Activated CD4-positive, alpha-beta memory T cell treated with anti-CD3 and anti-CD28 coated beads for 36 hours (primary cell): ENCODE data around the gene DNPEP. TPM values are rescaled to one million over a fixed set of nuclear protein-coding genes. Genes with fewer than 3 reads are reported as not detected.
A peak's percentile ranks its signal among the peaks of the same experiment; 100 is the strongest.

Experiments
- CTCF ChIA-PET: fragments of 350-600 bp; sonication (Branson Sonifier 250); formaldehyde crosslinking; loops from one replicate; lab custom pipeline; 2021; ENCODE audit warnings: antibody characterized with exemption, inconsistent platforms; lab: Charles Lee
- POLR2A ChIA-PET: fragments of 350-600 bp; sonication (Branson Sonifier 250); formaldehyde crosslinking; loops from one replicate; lab custom pipeline; 2021; ENCODE audit warnings: antibody characterized with exemption; lab: Charles Lee
- DNase-seq: peaks from one replicate; pipeline ENCODE4 v3.0.0-alpha.2; 2020
- H3K27ac Mint-ChIP-seq: one replicate; pipeline ENCODE4 v1.8.0; 2021; ENCODE audit warnings: mixed read lengths
- H3K27me3 Mint-ChIP-seq: one replicate; pipeline ENCODE4 v1.8.0; 2021; ENCODE audit warnings: mixed read lengths
- H3K36me3 Mint-ChIP-seq: one replicate; pipeline ENCODE4 v1.8.0; 2021; ENCODE audit warnings: mixed read lengths
- H3K4me1 Mint-ChIP-seq: one replicate; pipeline ENCODE4 v1.8.0; 2021; ENCODE audit warnings: low read depth, mixed read lengths
- H3K4me3 Mint-ChIP-seq: one replicate; pipeline ENCODE4 v1.8.0; 2021; ENCODE audit warnings: mild to moderate bottlenecking, mixed read lengths
- H3K9me3 Mint-ChIP-seq: one replicate; pipeline ENCODE4 v1.8.0; 2021; ENCODE audit warnings: mixed read lengths
- intact Hi-C: fragments of 100-400 bp; cut with micrococcal nuclease; formaldehyde crosslinking; loops from one replicate; pipeline ENCODE4 v1.15.1; 2023
- total RNA-seq, 2 experiments: library from RNA; stranded (reverse); gene quantifications; one replicate each; pipeline ENCODE4 v1.2.3, GENCODE V29; 2021

Gene DNPEP
- 10 to 100 TPM; 71.6 to 74.2 TPM for total RNA-seq

GRCh38 chr2:219387306-219388120 is at the start of gene DNPEP:
DNPEP (minus strand) TSS chr2:219387912; CDS start chr2:219387794, 118 bp downstream.
- Mint-ChIP-seq H3K4me3 (peak within 1 kb of the TSS; percentile 94), H3K4me1 (peaks cover 16% of the 10 kb centered on the region), H3K9me3 (no peaks in the 10 kb centered on the region), H3K27me3 (no peaks in the 10 kb centered on the region), H3K36me3 (peaks cover 25% of the 10 kb centered on the region), H3K27ac (peak within 1 kb of the TSS; percentile 91)
- DNase-seq: peak; percentile 96
- intact Hi-C loops: loop anchor here (1.0 to 5.0 kb wide), 12 partner anchors 108 to 980 kb away; partner anchors contain the start of genes ANKZF1, ATG9A, CHPF and DNAJB2
- POLR2A ChIA-PET: interaction anchor here (0.6 to 1.9 kb wide), 10 partner anchors 9 to 490 kb away, joined by 3 to 6 read pairs (median 4); partner anchors contain the start of genes CHPF, CNPPD1, DNAJB2 and GMPPA
- CTCF ChIA-PET: interaction anchor here (0.7 to 3.0 kb wide), 8 partner anchors 15 to 231 kb away, joined by 3 to 18 read pairs (median 4); partner anchors contain the start of gene DNAJB2

GRCh38 chr2:219437141-219437540 is 49.4 kb upstream of the DNPEP start:
- Mint-ChIP-seq H3K27me3 (peaks cover 39% of the 10 kb centered on the region), H3K9me3 (no peaks in the 10 kb centered on the region), H3K4me3 (no peak overlapping the region), H3K27ac (no peak overlapping the region), H3K4me1 (peaks cover 8% of the 10 kb centered on the region), H3K36me3 (no peaks in the 10 kb centered on the region)
- POLR2A ChIA-PET: no interaction called here
- intact Hi-C loops: no loop called here
- no peak for DNase-seq
- CTCF ChIA-PET: no interaction called here

GRCh38 chr2:219436491-219436890 is 48.8 kb upstream of the DNPEP start:
- Mint-ChIP-seq H3K27me3 (peaks cover 39% of the 10 kb centered on the region), H3K9me3 (no peaks in the 10 kb centered on the region), H3K4me3 (no peak overlapping the region), H3K27ac (no peak overlapping the region), H3K4me1 (peaks cover 8% of the 10 kb centered on the region), H3K36me3 (no peaks in the 10 kb centered on the region)
- intact Hi-C loops: no loop called here
- no peak for DNase-seq
- ChIA-PET POLR2A (no interaction called here), CTCF (no interaction called here)

GRCh38 chr2:219435701-219436100 is 48.0 kb upstream of the DNPEP start:
- intact Hi-C loops: loop anchor here (2.0 kb wide), 1 partner anchor 33 kb away; no protein-coding TSS in a partner anchor
- H3K4me3 Mint-ChIP-seq: no peak overlapping the region
- no peak overlapping the region for H3K27ac Mint-ChIP-seq
- ChIA-PET CTCF (no interaction called here), POLR2A (no interaction called here)
- H3K36me3 Mint-ChIP-seq: no peaks in the 10 kb centered on the region
- H3K9me3 Mint-ChIP-seq: no peaks in the 10 kb centered on the region
- H3K4me1 Mint-ChIP-seq: no peaks in the 10 kb centered on the region
- no peak for DNase-seq
- H3K27me3 Mint-ChIP-seq: peaks cover 32% of the 10 kb centered on the region

GRCh38 chr2:219434718-219435525 is 47.2 kb upstream of the DNPEP start, which contains the start of gene SPEG:
SPEG (plus strand) TSS chr2:219434843; CDS start chr2:219434978, 135 bp downstream.
- ChIA-PET CTCF (interaction anchor here (1.8 kb wide), 1 partner anchor 32 kb away, joined by 8 read pairs; no protein-coding TSS in a partner anchor), POLR2A (no interaction called here)
- intact Hi-C loops: loop anchor here (2.0 kb wide), 1 partner anchor 32 kb away; no protein-coding TSS in a partner anchor

GRCh38 chr2:219434468-219434717 is 46.7 kb upstream of the DNPEP start:
- Mint-ChIP-seq H3K36me3 (no peaks in the 10 kb centered on the region), H3K27ac (no peak overlapping the region), H3K4me3 (no peak overlapping the region), H3K27me3 (peaks cover 25% of the 10 kb centered on the region), H3K9me3 (no peaks in the 10 kb centered on the region), H3K4me1 (no peaks in the 10 kb centered on the region)
- intact Hi-C loops: loop anchor here (2.0 kb wide), 1 partner anchor 32 kb away; no protein-coding TSS in a partner anchor
- ChIA-PET POLR2A (no interaction called here), CTCF (interaction anchor here (1.0 to 1.8 kb wide), 5 partner anchors 8 to 99 kb away, joined by 3 to 8 read pairs (median 4); no protein-coding TSS in a partner anchor)
- no peak for DNase-seq

More at GRCh38 chr2:219434718-219435525, 47.2 kb upstream of the DNPEP start, which contains the start of gene SPEG:
- H3K27ac Mint-ChIP-seq: no peak within 1 kb of the TSS
- H3K27me3 Mint-ChIP-seq: peaks cover 28% of the 10 kb centered on the region
- H3K36me3 Mint-ChIP-seq: no peaks in the 10 kb centered on the region
- no peak for DNase-seq
- no peaks in the 10 kb centered on the region for H3K4me1 Mint-ChIP-seq
- no peak within 1 kb of the TSS for H3K4me3 Mint-ChIP-seq
- no peaks in the 10 kb centered on the region for H3K9me3 Mint-ChIP-seq

GRCh38 chr2:219433666-219434467 is 46.2 kb upstream of the DNPEP start:
- H3K36me3 Mint-ChIP-seq: no peaks in the 10 kb centered on the region
- intact Hi-C loops: loop anchor here (2.0 kb wide), 1 partner anchor 31 kb away; no protein-coding TSS in a partner anchor
- no peak overlapping the region for H3K27ac Mint-ChIP-seq
- no peaks in the 10 kb centered on the region for H3K4me1 Mint-ChIP-seq
- H3K27me3 Mint-ChIP-seq: peaks cover 25% of the 10 kb centered on the region
- no peak overlapping the region for H3K4me3 Mint-ChIP-seq
- ChIA-PET POLR2A (no interaction called here), CTCF (interaction anchor here (0.9 to 1.8 kb wide), 7 partner anchors 8 to 100 kb away, joined by 3 to 8 read pairs (median 4); no protein-coding TSS in a partner anchor)
- no peaks in the 10 kb centered on the region for H3K9me3 Mint-ChIP-seq
- DNase-seq: peak; percentile 55

GRCh38 chr2:219430633-219431615 is 43.2 kb upstream of the DNPEP start:
- Mint-ChIP-seq H3K9me3 (no peaks in the 10 kb centered on the region), H3K27me3 (peaks cover 22% of the 10 kb centered on the region), H3K4me3 (no peak overlapping the region), H3K36me3 (no peaks in the 10 kb centered on the region), H3K4me1 (no peaks in the 10 kb centered on the region), H3K27ac (no peak overlapping the region)
- no peak for DNase-seq
- ChIA-PET CTCF (interaction anchor here (0.7 to 1.4 kb wide), 3 partner anchors 12 to 99 kb away, joined by 3 to 4 read pairs (median 3); no protein-coding TSS in a partner anchor), POLR2A (no interaction called here)
- intact Hi-C loops: no loop called here

GRCh38 chr2:219429958-219430606 is 42.4 kb upstream of the DNPEP start:
- no peak overlapping the region for H3K4me3 Mint-ChIP-seq
- H3K36me3 Mint-ChIP-seq: no peaks in the 10 kb centered on the region
- H3K27me3 Mint-ChIP-seq: peaks cover 20% of the 10 kb centered on the region
- no peaks in the 10 kb centered on the region for H3K9me3 Mint-ChIP-seq
- intact Hi-C loops: no loop called here
- ChIA-PET POLR2A (no interaction called here), CTCF (interaction anchor here (0.7 to 1.4 kb wide), 3 partner anchors 11 to 99 kb away, joined by 3 to 4 read pairs (median 3); no protein-coding TSS in a partner anchor)
- no peak overlapping the region for H3K27ac Mint-ChIP-seq
- no peaks in the 10 kb centered on the region for H3K4me1 Mint-ChIP-seq
- no peak for DNase-seq

GRCh38 chr2:219428469-219428868 is 40.8 kb upstream of the DNPEP start:
- Mint-ChIP-seq H3K4me1 (no peaks in the 10 kb centered on the region), H3K4me3 (no peak overlapping the region), H3K27ac (no peak overlapping the region), H3K27me3 (peaks cover 17% of the 10 kb centered on the region), H3K9me3 (no peaks in the 10 kb centered on the region), H3K36me3 (no peaks in the 10 kb centered on the region)
- no peak for DNase-seq
- ChIA-PET CTCF (interaction anchor here (1.0 to 1.2 kb wide), 3 partner anchors 11 to 101 kb away, joined by 3 read pairs; no protein-coding TSS in a partner anchor), POLR2A (no interaction called here)
- intact Hi-C loops: no loop called here
